Kidney epithelial cell (primary cell): Measurements from ENCODE around the gene ADAD2. TPM values are rescaled to one million over a fixed set of nuclear protein-coding genes. Genes with fewer than 3 reads are reported as not detected.

Experiments
- DNase-seq: peaks from one replicate; pipeline ENCODE4 v3.0.0-alpha.2; 2010; ENCODE audit warnings: low read depth
- H3K27me3 ChIP-seq: 2 replicates; pipeline ENCODE4 v1.6.0; 2011; ENCODE audit warnings: low read length; ENCODE audit not compliant: control insufficient read depth, insufficient read depth
- H3K36me3 ChIP-seq: 2 replicates; pipeline ENCODE4 v1.5.1; 2011; ENCODE audit warnings: low read length; ENCODE audit not compliant: control insufficient read depth, insufficient read depth
- H3K4me3 ChIP-seq: 2 replicates; pipeline ENCODE4 v1.5.1; 2011; ENCODE audit warnings: low read depth, mild to moderate bottlenecking, control low read depth, low read length
- total RNA-seq: library from RNA; depleted of rRNA; stranded (reverse); fragments of >200 nt; gene quantifications from 2 replicates; pipeline ENCODE4 v1.2.3, GENCODE V29; 2015
- TF ChIP-seq, protein P1 (sequence below): IDR thresholded peaks from 2 replicates; pipeline ENCODE4 v1.5.1; 2011; ENCODE audit warnings: mild to moderate bottlenecking, moderate library complexity, low read length, control low read depth, inconsistent platforms; ENCODE audit not compliant: insufficient read depth, poor library complexity, severe bottlenecking

ADAD2 gene
- total RNA-seq, 1 donor from 2014 or later = not detected

DNA sequence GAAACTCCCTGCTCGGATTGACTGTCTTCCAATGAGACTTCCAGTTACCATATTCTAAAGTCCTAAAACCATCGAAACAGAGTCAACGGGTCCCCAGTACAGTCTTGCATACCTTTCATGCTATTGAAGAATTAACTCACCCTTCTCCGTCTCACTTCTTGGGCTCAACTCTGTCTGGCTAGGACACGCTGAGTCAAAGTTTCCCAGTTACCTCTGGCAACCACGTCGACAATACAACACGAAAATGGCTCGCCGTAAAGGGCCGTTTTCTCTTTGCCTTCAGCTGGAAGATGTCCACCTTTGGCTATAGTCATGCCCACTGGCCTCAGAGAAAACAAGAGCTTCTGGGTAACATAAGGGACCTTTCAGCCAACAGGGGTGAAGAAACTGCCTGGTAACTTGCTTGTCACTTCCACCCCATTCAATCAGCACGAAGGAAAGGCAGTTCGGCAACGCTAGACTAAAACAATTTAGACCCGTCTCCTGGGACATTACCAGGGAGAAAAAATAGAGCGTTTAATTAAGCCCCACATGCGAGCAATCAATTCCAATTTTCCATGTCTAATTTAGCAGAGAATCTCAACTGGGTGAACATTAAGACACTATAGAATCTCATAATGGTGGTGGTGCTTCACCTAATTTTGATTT lies 27.3 kb downstream of the ADAD2 start:
- H3K4me3 ChIP-seq = no peak overlapping the region
- DNase-seq = no peak
- TF ChIP-seq, protein P1, sequence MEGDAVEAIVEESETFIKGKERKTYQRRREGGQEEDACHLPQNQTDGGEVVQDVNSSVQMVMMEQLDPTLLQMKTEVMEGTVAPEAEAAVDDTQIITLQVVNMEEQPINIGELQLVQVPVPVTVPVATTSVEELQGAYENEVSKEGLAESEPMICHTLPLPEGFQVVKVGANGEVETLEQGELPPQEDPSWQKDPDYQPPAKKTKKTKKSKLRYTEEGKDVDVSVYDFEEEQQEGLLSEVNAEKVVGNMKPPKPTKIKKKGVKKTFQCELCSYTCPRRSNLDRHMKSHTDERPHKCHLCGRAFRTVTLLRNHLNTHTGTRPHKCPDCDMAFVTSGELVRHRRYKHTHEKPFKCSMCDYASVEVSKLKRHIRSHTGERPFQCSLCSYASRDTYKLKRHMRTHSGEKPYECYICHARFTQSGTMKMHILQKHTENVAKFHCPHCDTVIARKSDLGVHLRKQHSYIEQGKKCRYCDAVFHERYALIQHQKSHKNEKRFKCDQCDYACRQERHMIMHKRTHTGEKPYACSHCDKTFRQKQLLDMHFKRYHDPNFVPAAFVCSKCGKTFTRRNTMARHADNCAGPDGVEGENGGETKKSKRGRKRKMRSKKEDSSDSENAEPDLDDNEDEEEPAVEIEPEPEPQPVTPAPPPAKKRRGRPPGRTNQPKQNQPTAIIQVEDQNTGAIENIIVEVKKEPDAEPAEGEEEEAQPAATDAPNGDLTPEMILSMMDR = no peak
- H3K36me3 ChIP-seq = no peaks in the 10 kb centered on the region
- H3K27me3 ChIP-seq = no peaks in the 10 kb centered on the region

DNA sequence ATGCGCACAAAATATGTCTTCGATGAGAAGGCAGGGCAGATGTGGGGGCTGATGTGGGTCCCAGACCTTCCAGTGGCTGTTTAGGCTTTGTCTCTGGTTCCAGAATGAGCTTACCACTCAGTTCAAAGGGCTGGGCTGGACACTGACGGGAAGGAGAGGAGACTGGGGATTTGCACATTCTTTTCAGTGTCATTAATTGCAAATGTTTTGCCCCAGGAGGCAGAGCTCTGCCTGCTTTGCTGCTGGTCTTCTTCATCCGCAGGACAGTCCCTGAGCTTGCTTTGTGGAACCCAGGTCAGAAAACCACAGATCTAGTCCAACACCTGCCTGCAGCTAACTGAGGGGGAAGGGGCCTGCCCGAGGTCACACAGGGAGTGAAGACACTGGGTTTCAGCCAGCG lies 28.0 kb downstream of the ADAD2 start:
- TF ChIP-seq, protein P1 = no peak
- Histone ChIP-seq H3K27me3 (no peaks in the 10 kb centered on the region), H3K36me3 (no peaks in the 10 kb centered on the region), H3K4me3 (no peak overlapping the region)
- DNase-seq = no peak

DNA sequence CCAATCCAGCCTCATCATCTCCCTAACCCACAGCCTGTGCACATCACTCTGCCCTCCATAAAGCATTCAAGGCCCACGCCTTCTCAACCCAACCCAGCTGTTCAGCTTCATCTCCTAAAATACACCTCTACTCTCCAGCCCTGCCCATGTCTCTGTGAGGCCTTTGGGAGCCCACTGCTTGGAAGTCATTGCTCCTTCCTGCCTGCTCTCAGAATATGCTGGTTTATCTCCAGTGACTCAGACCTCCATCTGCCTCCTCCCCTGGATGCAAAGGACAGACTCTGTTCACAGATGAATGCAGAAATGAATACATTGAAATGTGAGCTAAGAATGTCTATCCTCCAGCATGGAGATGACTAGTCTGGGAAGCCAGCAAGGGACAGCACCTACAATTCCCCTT lies 29.9 kb downstream of the ADAD2 start:
- Histone ChIP-seq H3K36me3 (no peaks in the 10 kb centered on the region), H3K4me3 (no peak overlapping the region), H3K27me3 (no peaks in the 10 kb centered on the region)
- DNase-seq = no peak
- TF ChIP-seq, protein P1 = no peak

- TF ChIP-seq, protein P1 = no peak
- H3K27me3 ChIP-seq = no peaks in the 10 kb centered on the region
- no peaks in the 10 kb centered on the region for H3K36me3 ChIP-seq
- no peak for DNase-seq
- H3K4me3 ChIP-seq = no peak overlapping the region
These were observed 32.5 kb downstream of the ADAD2 start for GRCh38 chr16:84223456-84223855.

DNA sequence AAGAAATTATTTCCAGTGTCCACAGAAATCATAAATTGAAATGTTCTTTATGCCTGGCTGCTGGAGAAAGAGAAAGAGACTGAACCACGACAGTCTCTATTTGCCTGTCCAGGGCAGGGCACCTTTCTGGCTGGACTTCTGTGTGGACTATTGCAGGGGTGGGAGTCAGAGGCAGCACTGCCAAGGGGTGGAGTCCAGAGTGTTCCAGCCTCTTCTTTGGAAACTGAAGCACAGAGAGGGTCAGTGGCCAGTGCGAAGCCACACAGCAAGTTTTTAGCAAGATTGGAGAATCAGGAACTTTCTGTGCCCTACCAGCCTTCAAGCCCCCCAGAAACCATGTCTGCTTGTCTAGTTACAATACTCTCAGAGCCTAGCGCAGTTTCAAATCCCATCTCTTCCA lies 33.6 kb downstream of the ADAD2 start:
- TF ChIP-seq, protein P1 = no peak
- Histone ChIP-seq H3K4me3 (no peak overlapping the region), H3K27me3 (no peaks in the 10 kb centered on the region), H3K36me3 (no peaks in the 10 kb centered on the region)
- DNase-seq = no peak

- TF ChIP-seq, protein P1 = no peak
- no peak for DNase-seq
- no peaks in the 10 kb centered on the region for H3K27me3 ChIP-seq
- no peak overlapping the region for H3K4me3 ChIP-seq
- H3K36me3 ChIP-seq = no peaks in the 10 kb centered on the region
These were observed 34.2 kb downstream of the ADAD2 start for GRCh38 chr16:84225126-84225525.
